ENCODE results near the gene SPDYE16.
"Not testable (repeated sequence)": the region's sequence is repeated elsewhere in the genome, so short reads cannot be mapped to it uniquely, and the experiment has no call there.

- TF ChIP-seq CTCF (conservative IDR thresholded peaks at IDR 0.05; ENCODE audit: low read length); EZH2phosphoT487 (IDR thresholded peaks at IDR 0.05; ENCODE audit: borderline replicate concordance, low read depth, low read length): not testable (repeated sequence)
Measured at GRCh38 chr7:76497918-76498582, 45.0 kb downstream of the SPDYE16 start.

All from OCI-LY7 (cell line).